Type B pancreatic cell (in vitro differentiated cells): ENCODE measurements around the gene OR2H2. TPM values are rescaled to one million over a fixed set of nuclear protein-coding genes. Genes with fewer than 3 reads are reported as not detected.

Experiments used
- DNase-seq: peaks from one replicate; pipeline ENCODE4 v3.0.0; 2021; ENCODE audit warnings: mixed read lengths; ENCODE audit not compliant: unreplicated experiment; ENCODE audit errors: extremely low spot score
- H3K27ac Mint-ChIP-seq: 2 replicates; pipeline ENCODE4 v1.8.0; 2021; ENCODE audit warnings: mild to moderate bottlenecking, mixed read lengths
- H3K27me3 Mint-ChIP-seq: 2 replicates; pipeline ENCODE4 v1.8.0; 2021; ENCODE audit warnings: mixed read lengths
- H3K36me3 Mint-ChIP-seq: 2 replicates; pipeline ENCODE4 v1.8.0; 2021; ENCODE audit warnings: mixed read lengths
- H3K4me1 Mint-ChIP-seq: one replicate; pipeline ENCODE4 v1.8.0; 2021; ENCODE audit warnings: mixed read lengths; ENCODE audit not compliant: unreplicated experiment
- H3K4me3 Mint-ChIP-seq: 2 replicates; pipeline ENCODE4 v1.8.0; 2021; ENCODE audit warnings: mild to moderate bottlenecking, mixed read lengths
- H3K9me3 Mint-ChIP-seq: 2 replicates; pipeline ENCODE4 v1.8.0; 2021; ENCODE audit warnings: mixed read lengths
- total RNA-seq: library from RNA; stranded (reverse); gene quantifications from 2 replicates; pipeline ENCODE4 v1.2.1, GENCODE V29; 2021; ENCODE audit warnings: low replicate concordance
- TF ChIP-seq, protein P1 (sequence below): fragments of 200-600 bp; sonication (generic); conservative IDR thresholded peaks from 2 replicates; pipeline ENCODE4 v1.5.0; 2021; ENCODE audit warnings: antibody characterized with exemption, mild to moderate bottlenecking

Gene OR2H2
- total RNA-seq, 1 donor from 2014 or later, result not detected

DNA sequence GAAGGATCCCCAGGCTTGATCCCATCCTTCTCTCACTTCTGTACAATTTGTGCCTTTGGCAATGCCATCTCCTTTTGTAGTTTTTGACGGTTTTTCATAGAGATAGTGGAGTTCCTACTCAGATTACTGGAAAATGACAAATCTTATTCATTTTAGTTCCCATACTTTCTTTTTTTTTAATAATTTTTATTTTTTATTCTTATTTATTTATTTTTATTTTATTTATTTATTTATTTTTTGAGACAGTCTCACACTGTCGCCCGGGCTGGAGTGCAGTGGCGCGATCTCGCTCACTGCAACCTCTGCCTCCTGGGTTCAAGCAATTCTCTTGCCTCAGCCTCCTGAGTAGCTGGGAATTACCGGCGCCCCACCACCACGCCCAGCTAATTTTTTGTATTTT, 52.3 kb downstream of the OR2H2 start:
- H3K9me3 Mint-ChIP-seq, result no peaks in the 10 kb centered on the region
- TF ChIP-seq, protein P1, sequence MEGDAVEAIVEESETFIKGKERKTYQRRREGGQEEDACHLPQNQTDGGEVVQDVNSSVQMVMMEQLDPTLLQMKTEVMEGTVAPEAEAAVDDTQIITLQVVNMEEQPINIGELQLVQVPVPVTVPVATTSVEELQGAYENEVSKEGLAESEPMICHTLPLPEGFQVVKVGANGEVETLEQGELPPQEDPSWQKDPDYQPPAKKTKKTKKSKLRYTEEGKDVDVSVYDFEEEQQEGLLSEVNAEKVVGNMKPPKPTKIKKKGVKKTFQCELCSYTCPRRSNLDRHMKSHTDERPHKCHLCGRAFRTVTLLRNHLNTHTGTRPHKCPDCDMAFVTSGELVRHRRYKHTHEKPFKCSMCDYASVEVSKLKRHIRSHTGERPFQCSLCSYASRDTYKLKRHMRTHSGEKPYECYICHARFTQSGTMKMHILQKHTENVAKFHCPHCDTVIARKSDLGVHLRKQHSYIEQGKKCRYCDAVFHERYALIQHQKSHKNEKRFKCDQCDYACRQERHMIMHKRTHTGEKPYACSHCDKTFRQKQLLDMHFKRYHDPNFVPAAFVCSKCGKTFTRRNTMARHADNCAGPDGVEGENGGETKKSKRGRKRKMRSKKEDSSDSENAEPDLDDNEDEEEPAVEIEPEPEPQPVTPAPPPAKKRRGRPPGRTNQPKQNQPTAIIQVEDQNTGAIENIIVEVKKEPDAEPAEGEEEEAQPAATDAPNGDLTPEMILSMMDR, result no peak
- H3K27ac Mint-ChIP-seq, result no peak overlapping the region
- peaks cover 6% of the 10 kb centered on the region for H3K4me1 Mint-ChIP-seq
- no peak overlapping the region for H3K4me3 Mint-ChIP-seq
- H3K27me3 Mint-ChIP-seq, result peaks cover 5% of the 10 kb centered on the region
- no peaks in the 10 kb centered on the region for H3K36me3 Mint-ChIP-seq
- DNase-seq, result no peak

Other genes starting within 250 kb of the OR2H2 start
- not detected in 2 replicates for gene OR5V1, start 216.3 kb upstream of the OR2H2 start, total RNA-seq
- not detected in 2 replicates for gene OR12D3, start 209.8 kb upstream of the OR2H2 start, total RNA-seq
- not detected in 2 replicates for gene OR12D2, start 189.5 kb upstream of the OR2H2 start, total RNA-seq
- gene OR12D1, start 170.2 kb upstream of the OR2H2 start, total RNA-seq, result not detected in 2 replicates
- gene OR10C1, start 145.8 kb upstream of the OR2H2 start, total RNA-seq, result not detected in 2 replicates
- not detected in 2 replicates for gene OR11A1, start 128.1 kb upstream of the OR2H2 start, total RNA-seq
- not detected in 2 replicates for gene OR2H1, start 128.0 kb upstream of the OR2H2 start, total RNA-seq
- gene MAS1L, start 97.2 kb upstream of the OR2H2 start, total RNA-seq, result not detected in 2 replicates
- gene UBD, start 25.4 kb upstream of the OR2H2 start, total RNA-seq, result 12.6 and 24.6 TPM in 2 replicates
- gene GABBR1, start 48.1 kb downstream of the OR2H2 start, total RNA-seq, result 26.6 and 71.7 TPM in 2 replicates
- gene MOG, start 72.0 kb downstream of the OR2H2 start, total RNA-seq, result not detected in 2 replicates
- gene ZFP57, start 96.0 kb downstream of the OR2H2 start, total RNA-seq, result not detected in 2 replicates
- 2.8 and 13.2 TPM in 2 replicates for gene HLA-F, start 138.3 kb downstream of the OR2H2 start, total RNA-seq
- 4.6 and 8.3 TPM in 2 replicates for gene HLA-G, start 242.7 kb downstream of the OR2H2 start, total RNA-seq